AG08396 (cell line): ENCODE results near the gene HOXD8.
A peak's percentile ranks its signal among the peaks of the same experiment; 100 is the strongest.

Source experiments
- DNase-seq: peaks from one replicate; pipeline ENCODE4 v3.0.0; 2012; ENCODE audit warnings: low spot score, mixed read lengths

Gene HOXD8

GRCh38 chr2:176117162-176117822 lies 12.2 kb upstream of the HOXD8 start:
- no peak for DNase-seq

GRCh38 chr2:176117823-176118371 lies 11.6 kb upstream of the HOXD8 start:
- DNase-seq: no peak

GRCh38 chr2:176118601-176119339 lies 10.7 kb upstream of the HOXD8 start:
- no peak for DNase-seq

GRCh38 chr2:176120364-176121189 lies 8.9 kb upstream of the HOXD8 start:
- no peak for DNase-seq

GRCh38 chr2:176121190-176122051 lies 8.1 kb upstream of the HOXD8 start:
- no peak for DNase-seq

- no peak for DNase-seq
Measured at GRCh38 chr2:176122052-176122682, 7.3 kb upstream of the HOXD8 start.

GRCh38 chr2:176122683-176123410 lies 6.7 kb upstream of the HOXD8 start, which contains the start of gene HOXD9:
HOXD9 (plus strand) TSS chr2:176122719; CDS start chr2:176122769, 50 bp downstream.
- DNase-seq: no peak

GRCh38 chr2:176123411-176124109 lies 5.9 kb upstream of the HOXD8 start:
- DNase-seq: no peak

- no peak for DNase-seq
Measured at GRCh38 chr2:176124110-176124946, 5.2 kb upstream of the HOXD8 start.

- no peak for DNase-seq
Measured at GRCh38 chr2:176124947-176125771, 4.3 kb upstream of the HOXD8 start.

- no peak for DNase-seq
Measured at GRCh38 chr2:176125772-176126054, 3.8 kb upstream of the HOXD8 start.

- peak; percentile 76 for DNase-seq
Measured at GRCh38 chr2:176126929-176127773, 2.4 kb upstream of the HOXD8 start.

GRCh38 chr2:176127774-176128072 lies 1.8 kb upstream of the HOXD8 start:
- DNase-seq: no peak

GRCh38 chr2:176128172-176128981 lies 1.1 kb upstream of the HOXD8 start:
- no peak for DNase-seq

- DNase-seq: no peak
Measured at GRCh38 chr2:176129813-176130146, 275 bp downstream of the HOXD8 start.

- DNase-seq: no peak
Measured at GRCh38 chr2:176130147-176130956, 847 bp downstream of the HOXD8 start.
